Raji (cell line): Measurements from ENCODE around the gene DOK5.

Experiments used
- POLR2A ChIP-seq: IDR thresholded peaks from 2 replicates; pipeline ENCODE4 v1.6.1; 2011; ENCODE audit warnings: low read depth, low read length, control low read depth; ENCODE audit not compliant: insufficient read depth

DOK5 gene

GRCh38 chr20:54658525-54658924, 183.1 kb downstream of the DOK5 start:
- no peak for TF ChIP-seq POLR2A

GRCh38 chr20:54661265-54661664, 185.9 kb downstream of the DOK5 start:
- no peak for TF ChIP-seq POLR2A

GRCh38 chr20:54661880-54662465, 186.6 kb downstream of the DOK5 start:
- no peak for TF ChIP-seq POLR2A

GRCh38 chr20:54665812-54666211, 190.4 kb downstream of the DOK5 start:
- TF ChIP-seq POLR2A: no peak

DNA sequence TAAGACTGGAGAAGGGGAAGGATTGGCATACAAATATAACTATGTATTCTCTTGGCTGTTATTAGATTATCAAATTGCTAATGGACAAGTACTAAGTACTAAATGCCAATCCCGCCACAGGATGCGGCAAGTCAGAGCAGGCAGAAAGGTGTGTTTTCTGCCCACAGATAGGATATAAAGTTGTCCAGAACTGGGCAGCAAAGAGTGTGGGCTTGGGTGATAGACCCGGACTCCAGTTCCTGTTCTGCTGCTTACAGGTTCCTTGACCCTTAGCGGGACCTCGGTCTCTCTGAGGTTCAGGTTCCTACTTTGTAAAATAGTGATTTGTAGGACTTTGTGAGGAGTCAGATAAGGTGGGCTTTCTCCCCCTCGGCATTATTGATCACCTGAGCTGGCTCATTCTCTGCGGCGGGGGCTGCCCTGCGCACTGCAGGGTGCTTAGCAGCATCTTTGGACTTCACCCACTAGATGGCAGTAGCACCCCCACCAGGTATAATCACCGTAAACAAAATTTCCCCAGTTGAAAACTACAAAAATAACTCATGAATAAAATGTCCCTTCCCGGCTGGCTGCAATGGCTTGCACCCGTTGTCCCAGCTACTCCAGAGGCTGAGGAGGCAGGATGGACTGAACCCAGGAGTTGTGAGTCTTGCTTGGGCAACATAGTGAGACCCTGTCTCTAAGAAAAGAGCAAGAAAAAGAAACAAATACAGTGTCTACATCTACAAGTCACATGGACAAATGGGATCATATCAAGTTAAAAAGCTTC, 193.1 kb downstream of the DOK5 start:
- TF ChIP-seq POLR2A: no peak

DNA sequence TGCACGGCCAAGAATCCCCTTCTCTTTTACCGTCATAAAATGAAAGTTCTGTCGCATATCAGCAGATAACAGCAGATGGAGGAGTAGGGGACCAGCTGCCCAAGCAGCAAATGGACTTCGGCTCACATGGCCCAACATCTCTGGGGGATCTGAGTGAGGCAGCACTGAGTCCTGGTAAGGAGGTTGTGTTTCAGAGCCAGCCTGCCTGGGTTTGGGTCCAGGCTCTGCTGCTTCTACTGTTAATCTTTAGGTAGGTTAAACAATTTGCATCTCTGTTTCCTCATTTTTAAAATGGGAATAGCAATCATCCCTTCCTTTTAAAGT, 193.6 kb downstream of the DOK5 start:
- no peak for TF ChIP-seq POLR2A

DNA sequence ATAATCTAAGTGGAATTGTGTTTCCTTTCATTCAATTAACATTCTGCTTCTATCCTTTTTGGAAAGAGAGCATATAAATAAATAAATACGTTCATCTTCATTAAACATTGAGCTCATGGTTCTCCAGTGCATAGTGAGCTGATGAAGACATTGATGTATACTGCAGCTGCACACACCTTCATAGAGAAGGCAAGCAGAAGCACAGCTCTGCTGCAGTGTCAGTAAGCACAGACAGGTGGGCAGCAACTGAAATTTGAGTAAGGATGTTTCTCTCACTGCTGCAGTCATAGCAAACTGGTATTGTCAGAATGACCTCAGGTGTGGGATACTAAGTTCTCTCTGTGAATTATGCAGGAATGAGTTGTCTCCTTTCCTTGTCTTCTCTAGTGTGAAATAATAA, 202.9 kb downstream of the DOK5 start:
- no peak for TF ChIP-seq POLR2A

- no peak for TF ChIP-seq POLR2A
Measured at GRCh38 chr20:54680439-54680838, 205.0 kb downstream of the DOK5 start.

DNA sequence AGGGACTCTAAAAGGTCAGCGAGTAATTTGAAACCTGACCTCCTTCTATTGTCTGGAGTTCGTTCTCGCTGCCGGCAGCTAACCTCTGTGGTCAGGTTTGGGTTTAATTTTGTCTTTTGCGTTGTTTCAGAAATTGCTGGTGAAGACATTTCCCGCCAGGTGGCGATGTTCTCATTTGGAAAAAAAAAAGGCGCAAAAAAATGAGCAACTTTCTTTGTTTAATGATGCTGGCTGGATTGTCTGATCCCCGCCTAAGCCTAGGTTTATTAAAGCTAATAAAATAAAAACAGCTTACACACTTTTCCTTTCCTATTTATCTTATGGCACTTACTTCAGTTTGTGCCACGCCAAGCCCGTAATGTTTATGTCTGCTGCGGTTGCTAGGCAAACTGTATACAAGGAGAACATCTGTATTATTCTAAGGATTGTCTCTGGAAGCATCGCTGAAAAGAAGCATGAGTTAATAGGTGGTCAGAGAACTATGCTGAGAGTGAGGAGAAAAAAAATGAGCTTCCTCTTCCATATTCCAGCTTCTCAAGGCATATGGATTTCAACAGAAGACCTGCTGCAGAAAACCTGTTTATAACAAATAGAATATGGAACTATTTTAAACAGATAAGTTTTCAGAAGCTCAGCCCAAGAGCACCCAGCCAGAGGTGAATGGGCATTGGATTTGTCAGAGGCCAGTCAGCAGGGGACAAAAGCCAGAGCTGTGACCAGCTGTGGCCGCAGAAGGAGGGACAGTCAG, 205.7 kb downstream of the DOK5 start:
- no peak for TF ChIP-seq POLR2A

DNA sequence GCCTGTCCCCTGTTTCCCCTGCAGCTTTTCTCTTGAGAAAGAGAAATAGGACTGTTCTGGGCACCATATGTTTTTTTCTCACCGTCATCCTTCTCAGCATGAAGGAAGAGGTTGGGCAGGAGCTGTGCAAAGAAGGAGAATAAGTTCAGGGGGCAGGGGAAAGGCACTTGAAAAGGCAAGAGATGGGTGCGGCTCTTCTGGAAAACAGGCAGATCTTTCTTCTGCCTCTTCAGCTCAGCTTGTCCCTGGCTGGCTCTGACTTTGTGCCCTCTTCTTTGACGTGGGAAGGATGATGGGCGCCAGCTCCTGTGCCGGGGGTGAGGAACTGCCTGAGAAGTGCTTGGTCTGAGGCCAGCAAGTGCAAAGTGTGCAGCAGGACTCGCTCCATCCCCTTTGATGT, 206.5 kb downstream of the DOK5 start:
- no peak for TF ChIP-seq POLR2A

DNA sequence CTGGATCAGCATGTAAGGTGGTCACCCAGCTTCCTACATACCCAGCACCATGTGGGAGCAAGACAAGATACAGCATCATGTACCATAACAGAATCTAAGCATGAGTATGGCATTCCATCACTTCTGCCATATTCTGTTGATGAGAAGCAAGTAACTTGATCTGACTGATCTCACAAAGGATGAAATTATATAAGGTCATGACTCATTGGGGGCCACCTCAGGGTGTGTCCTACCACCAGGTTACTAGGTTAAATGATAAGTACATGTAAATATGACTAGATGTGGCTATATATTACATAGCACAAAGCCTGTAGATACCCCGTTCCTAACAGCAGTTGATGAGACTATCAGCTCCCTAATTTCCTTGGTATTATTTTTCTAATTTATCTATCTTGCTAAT, 213.1 kb downstream of the DOK5 start:
- no peak for TF ChIP-seq POLR2A

GRCh38 chr20:54690323-54690722, 214.9 kb downstream of the DOK5 start:
- no peak for TF ChIP-seq POLR2A

DNA sequence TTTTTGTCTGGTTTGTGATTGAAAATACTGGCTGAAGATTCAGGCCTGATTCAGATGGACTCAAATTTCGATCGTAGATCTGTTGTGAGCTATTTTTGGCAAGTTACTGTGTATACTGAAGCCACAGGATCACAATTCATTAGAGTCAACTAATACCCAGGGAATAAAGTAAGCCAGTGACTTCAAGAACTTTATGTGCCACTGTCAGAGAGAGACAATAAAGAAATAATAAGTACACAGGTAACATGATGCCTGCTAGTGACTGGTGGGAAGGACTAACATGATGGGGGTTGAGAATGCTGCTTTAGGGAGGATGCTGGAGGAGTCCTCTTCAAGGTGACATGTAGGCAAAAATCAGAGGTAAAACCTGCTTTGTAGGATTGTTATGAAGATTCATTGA, 215.9 kb downstream of the DOK5 start:
- TF ChIP-seq POLR2A: no peak

GRCh38 chr20:54692168-54692887, 216.9 kb downstream of the DOK5 start:
- TF ChIP-seq POLR2A: no peak

- TF ChIP-seq POLR2A: no peak
Measured at GRCh38 chr20:54694516-54694915, 219.1 kb downstream of the DOK5 start.

- no peak for TF ChIP-seq POLR2A
Measured at GRCh38 chr20:54698373-54698772, 223.0 kb downstream of the DOK5 start.
